Mucosa of descending colon (tissue), 3 donors: Measurements from ENCODE around the gene MTMR10. TPM values are rescaled to one million over a fixed set of nuclear protein-coding genes. Genes with fewer than 3 reads are reported as not detected.

Experiments used
- ATAC-seq: fragments of 200-7000 bp; cut with Tn5 transposase; one replicate; pipeline ENCODE4 v1.9.1; 2020; ENCODE audit warnings: mild to moderate bottlenecking, moderate library complexity
- DNase-seq, 3 donors: peaks; one replicate each; pipeline ENCODE4 v3.0.0-alpha.2; 2020
- H3K36me3 ChIP-seq: fragments of 200-600 bp; one replicate; pipeline ENCODE4 v1.8.0; 2021; ENCODE audit warnings: low read depth, mild to moderate bottlenecking
- H3K4me1 ChIP-seq: fragments of 200-600 bp; one replicate; pipeline ENCODE4 v1.8.0; 2021; ENCODE audit warnings: low read depth, mild to moderate bottlenecking
- H3K4me3 ChIP-seq: fragments of 200-600 bp; one replicate; pipeline ENCODE4 v1.8.0; 2021; ENCODE audit warnings: mild to moderate bottlenecking
- H3K9me3 ChIP-seq: fragments of 200-600 bp; one replicate; pipeline ENCODE4 v1.8.0; 2021; ENCODE audit warnings: mild to moderate bottlenecking
- CTCF ChIP-seq: fragments of 200-600 bp; IDR thresholded peaks from one replicate; pipeline ENCODE4 v1.8.0; 2022; ENCODE audit warnings: antibody characterized with exemption, mild to moderate bottlenecking
- intact Hi-C, 2 donors: fragments of 100-400 bp; cut with DNase I in 1 of 2; cut with micrococcal nuclease in 1 of 2; formaldehyde crosslinking; loops; one replicate each; pipeline versions ENCODE4 v1.11.0 to v1.11.1; 2022; cut with DNase I, micrococcal nuclease
- total RNA-seq, 3 donors: library from RNA; stranded (reverse); fragmentation: NEBNext Ultra II Directional in 2 of 3; extraction: Animal tissue kit (Norgen Biotek cat#: 25700) in 2 of 3; gene quantifications; one replicate each; pipeline versions ENCODE4 v1.2.1 to v1.2.4, GENCODE V29; 2021 to 2023
- donor health status: DM: no; HTN: no; CAD: no; lungs with moderate emphysema.
- donor health status: DM: no; HTN: no; CAD: no.
- donor health status: DM: no; HTN: yes; CAD: no.

The MTMR10 gene
- total RNA-seq, 3 donors from 2014 or later = 34.4 to 42.0 (median 37.5) TPM

DNA sequence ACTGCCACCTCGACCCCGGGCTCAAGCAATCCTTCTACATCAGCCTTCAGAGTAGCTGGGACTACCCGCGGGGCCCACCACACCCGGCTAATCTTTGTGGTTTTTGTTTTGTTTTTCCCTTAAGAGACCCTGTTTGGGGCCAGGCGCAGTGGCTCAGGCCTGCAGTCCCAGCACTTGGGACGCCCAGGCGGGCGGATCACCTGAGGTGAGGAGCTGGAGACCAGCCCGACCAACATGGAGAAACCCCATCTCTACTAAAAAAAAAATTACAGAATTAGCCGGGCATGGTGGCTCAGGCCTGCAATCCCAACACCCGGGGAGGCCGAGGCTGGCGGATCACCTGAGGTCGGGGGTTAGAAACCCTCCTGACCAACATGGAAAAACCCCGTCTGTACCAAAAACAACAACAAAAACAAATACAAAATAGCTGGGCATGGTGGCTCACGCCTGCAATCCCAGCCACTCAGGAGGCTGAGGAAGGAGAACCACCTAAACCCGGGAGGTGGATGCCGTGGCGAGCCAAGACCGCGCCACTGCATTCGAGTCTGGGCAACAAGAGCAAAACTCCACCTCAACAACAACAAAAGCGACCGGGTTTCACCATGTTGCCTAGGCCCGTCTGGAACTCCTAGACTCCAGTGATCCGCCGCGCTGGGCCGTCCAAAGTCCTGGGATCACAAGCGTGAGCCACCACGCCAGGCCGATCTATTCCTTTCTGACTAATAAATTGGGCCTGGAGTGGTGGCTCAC lies 95.8 kb downstream of the MTMR10 start:
- no peak for TF ChIP-seq CTCF
- intact Hi-C loops = no loop called here
- ATAC-seq (no peak), DNase-seq (no peak)
- Histone ChIP-seq H3K4me3 (no peak overlapping the region), H3K9me3 (no peaks in the 10 kb centered on the region), H3K36me3 (no peaks in the 10 kb centered on the region), H3K4me1 (no peaks in the 10 kb centered on the region)

DNA sequence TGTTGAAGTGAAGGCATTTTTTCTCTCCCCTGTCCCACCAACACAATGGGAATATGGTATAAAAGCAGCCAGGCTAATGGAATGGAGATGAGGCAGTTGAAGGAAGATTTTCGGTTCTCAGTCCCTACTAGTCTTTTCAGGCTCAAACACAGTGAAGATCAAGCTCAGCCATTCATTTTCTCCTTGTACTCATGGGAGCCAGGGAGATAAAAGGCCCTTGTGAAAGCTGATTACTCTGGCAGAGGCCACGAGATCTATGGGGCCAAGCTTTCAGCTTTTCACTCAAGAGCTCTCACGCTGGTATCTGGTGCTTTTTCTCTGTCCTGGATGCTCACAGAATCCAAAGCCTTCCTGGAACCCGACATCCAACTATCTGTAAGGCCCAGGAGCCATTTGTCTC lies 102.2 kb downstream of the MTMR10 start:
- no peaks in the 10 kb centered on the region for H3K4me1 ChIP-seq
- no peak for TF ChIP-seq CTCF
- ATAC-seq (no peak), DNase-seq (no peak)
- no peaks in the 10 kb centered on the region for H3K9me3 ChIP-seq
- intact Hi-C loops = no loop called here
- no peak overlapping the region for H3K4me3 ChIP-seq
- H3K36me3 ChIP-seq = no peaks in the 10 kb centered on the region

Other genes starting within 250 kb of the MTMR10 start
- gene FAN1, start 87.7 kb downstream of the MTMR10 start, total RNA-seq = 10 to 100 TPM; 15.2 to 27.5 (median 20.4) TPM
- gene TRPM1, start 110.1 kb upstream of the MTMR10 start, total RNA-seq = not detected